SIG-M5 treated with dmso at 0.1 percent for 504 hours (cell line): ENCODE measurements around the gene ABCA12.

Experiments
- DNase-seq: peaks from one replicate; lab custom pipeline; 2025; ENCODE audit not compliant: unreplicated experiment; lab: John Stamatoyannopoulos, UW

The ABCA12 gene

DNA sequence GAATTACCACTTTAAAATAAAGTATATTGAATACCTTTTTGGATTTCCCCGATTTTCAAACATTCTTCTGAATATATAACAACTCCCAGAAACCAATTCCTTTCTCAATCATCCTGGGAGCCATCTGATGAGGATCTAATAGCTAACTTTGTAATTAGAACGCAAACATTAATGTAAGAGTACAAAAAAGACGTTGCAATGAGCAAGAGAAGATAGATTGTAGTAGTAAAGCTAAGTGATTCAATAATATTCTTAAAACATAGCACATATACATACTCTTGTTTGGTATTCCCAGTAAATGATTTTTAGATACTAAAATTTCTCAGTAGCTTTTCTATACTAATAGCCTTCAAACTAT lies 1.1 kb downstream of the ABCA12 start:
- no peak for DNase-seq

DNA sequence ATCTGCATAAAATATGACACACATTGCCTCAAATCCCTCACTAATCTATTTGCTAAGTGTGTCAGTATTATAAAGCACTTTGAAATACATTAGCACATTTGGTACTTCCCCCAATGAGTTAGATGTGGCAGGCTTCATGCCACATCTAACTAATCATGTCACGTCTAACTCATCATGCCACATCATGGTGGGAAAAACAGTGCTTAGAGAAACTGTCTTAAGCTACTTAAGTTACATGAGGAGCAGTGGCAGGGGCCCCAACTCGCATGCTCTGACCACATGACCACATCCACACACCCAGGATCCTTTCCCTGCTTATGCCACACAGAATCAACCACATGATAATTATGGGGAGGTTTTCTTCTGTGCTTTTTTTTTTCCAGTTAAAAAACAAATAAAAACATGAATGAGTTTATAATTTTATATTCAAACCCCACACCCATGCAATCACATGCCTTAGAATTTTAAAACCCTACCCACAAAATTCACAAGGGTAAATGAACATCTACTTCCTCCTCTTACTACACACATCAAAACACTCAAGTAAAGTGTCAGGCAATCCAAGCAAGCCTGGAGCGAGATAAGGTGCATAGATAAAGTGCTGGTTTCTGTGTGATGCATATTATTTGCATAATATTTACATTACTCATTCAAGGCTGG lies 1.6 kb downstream of the ABCA12 start:
- DNase-seq: peak; percentile 6

DNA sequence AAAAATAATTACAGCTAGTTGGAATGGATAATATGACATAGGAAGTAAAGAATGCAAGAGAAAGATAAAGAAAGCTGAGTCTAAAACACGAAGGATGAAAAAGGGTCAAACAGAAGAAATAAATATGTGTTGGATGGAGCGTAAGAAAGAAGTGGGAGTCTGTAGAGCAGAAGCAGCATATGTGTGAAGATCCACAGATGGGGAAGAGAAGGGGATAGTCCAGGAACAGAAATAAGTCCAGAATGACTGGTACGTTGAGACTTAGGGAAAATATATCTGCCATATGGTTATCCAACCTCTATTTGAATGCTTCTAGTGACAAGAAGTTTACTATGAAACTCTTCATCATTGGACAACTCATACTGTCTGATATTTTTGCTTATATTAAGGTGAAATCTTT lies 18.0 kb downstream of the ABCA12 start:
- DNase-seq: no peak

DNA sequence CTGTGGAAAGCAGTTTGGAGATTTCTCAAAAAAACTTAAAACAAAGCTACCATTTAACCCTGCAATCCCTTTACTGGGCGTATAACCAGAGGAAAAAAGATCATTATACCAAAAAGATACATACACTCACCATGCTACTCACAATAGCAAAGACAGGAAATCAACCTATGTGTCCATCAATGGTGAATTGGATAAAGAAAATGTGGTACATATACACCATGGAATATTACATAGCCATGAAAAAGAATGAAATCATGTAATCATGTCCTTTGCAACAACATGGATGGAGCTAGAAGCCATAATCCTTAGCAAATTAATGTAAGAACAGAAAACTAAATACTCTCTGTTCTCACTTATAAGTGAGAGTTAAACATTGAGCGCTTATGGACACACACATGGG lies 18.6 kb downstream of the ABCA12 start:
- DNase-seq: no peak

DNA sequence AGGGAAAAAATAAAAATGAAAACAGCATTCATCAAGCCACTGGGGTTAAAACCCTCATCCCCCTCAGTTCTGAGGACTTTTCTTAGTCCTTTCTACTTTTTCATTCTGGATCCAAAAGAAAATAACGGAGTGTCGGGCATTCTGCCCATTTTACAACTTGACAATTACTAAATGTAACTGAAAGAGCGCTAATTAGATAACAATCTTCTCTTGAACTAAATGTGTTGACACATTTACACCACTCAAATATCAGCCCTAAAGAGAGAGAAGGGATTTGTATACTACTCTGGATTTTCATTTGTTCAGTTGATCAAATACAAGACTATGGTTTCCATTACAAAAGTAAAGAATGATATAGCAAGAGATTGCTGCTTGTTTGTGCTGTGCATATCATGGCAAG lies 27.5 kb downstream of the ABCA12 start:
- DNase-seq: no peak

DNA sequence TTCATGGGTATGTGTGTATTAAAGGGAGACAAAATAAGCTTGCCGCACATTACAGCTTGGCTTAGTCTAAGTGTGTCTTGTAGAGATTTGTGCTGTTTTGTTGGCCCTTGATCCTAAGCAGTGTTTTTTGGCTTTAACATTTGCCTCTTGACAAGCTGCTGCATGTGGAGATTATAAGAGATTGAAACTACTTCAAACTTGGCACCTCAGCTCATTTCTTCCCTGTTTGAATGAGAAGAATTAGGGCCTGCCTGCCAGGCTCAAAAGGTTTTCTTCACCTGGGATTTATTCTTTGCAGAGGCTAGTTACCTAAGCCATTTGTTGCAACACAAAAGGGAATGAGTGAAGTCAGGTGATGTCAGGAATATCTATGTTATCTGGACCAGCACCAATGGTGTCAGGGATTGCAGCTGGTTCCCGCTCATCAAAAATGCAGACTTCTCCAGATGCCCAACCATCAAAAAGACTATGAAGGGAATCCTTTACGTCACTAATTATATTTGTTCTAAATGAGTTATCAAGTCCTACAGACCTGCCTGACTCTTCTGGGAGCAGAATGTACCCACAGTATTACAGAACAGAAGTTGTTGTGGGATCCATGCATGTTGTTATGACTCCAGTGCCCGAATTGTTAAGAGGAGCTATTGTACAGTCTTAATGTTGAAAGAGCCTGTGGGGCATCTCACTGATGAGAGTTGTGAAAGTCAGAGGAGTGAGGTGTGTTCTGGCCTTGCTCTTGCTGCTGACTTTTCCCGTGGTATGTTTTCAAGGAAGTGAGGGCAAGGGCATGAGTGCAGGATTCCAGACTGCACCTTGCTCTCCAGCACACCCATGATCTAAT lies 31.0 kb downstream of the ABCA12 start:
- DNase-seq: no peak

DNA sequence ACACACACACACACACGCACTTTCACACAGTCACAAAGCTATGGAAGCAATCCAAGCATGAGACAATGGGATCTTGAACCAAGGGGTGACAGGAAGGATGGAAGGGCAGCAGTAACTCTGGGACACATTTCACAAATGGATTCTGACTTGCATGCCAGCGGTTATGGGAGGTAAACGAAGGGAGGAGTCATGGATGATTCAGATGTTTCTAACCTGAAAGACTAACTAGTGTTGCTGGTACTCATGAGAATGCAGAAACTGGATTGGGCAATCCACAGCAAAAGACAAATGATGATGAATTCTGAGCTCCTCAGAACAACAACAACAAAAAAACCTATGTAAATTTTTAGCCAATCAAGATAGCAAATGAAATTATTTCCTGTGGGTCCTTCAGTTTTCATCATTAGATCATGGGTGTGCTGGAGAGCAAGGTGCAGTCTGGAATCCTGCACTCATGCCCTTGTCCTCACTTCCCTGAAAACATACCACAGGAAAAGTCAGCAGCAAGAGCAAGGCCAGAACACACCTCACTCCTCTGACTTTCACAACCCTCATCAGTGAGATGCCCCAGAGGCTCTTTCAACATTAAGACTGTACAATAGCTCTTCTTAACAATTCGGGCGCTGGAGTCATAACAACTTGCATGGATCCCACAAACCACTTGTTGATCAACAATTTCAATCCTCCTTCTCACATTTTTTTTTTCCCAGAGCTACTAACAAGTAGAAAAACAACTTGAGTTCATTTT lies 32.6 kb downstream of the ABCA12 start:
- no peak for DNase-seq

DNA sequence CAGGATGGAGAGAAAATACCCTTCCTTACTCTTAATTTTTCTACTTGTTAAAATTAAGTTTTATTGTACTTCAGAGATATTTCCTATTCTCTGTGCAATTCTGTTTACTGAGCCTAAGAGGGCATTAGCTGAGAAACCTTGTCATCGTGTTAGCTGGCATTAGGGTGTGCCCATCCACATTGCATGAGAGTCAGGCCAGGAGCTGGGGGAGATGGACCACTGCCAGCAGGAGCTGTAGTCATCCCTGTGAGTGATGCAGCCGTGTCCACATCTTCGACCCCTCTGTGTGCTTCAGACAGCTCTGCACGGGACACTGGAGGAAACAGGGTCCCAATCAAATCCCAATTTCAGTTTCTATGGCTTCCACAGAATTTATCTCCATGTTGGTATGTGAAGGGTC lies 34.2 kb downstream of the ABCA12 start:
- DNase-seq: no peak

DNA sequence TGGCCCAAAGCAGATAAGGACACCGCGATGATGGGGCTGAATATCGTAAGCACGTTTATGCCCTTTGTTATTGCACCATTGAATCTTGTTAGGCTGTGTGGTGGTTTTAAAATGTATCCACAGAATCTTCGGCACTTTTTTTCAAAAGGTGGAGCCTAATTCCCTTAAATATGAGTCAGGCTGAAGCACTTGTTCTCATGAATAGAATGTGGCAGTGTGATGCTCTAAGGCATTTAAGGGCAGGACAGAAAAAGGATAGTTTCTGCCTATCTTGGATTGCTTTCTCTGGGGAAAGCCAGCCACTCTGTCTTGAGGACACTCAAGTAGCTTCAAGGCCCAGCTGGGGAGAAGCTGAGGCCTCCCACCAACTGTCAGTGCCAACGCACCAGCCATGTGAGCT lies 39.6 kb downstream of the ABCA12 start:
- DNase-seq: no peak

DNA sequence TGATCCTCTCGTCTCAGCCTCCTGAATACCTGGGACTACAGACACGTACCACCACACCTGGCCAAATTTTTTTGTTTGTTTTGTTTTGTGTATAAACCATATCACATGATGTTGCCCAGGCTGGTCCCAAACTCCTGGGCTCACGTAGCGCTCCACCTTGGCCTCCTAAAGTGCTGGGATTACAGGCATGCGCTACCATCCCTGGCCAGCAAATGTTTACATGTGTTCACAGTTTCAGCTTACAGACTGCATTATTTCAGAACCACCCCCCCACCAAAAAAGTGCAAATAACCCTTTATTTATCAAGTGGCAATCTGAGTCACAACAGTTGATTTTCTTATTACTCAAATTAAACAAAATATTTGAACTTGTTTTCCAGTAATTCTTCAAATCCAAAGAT lies 54.3 kb downstream of the ABCA12 start:
- DNase-seq: no peak

DNA sequence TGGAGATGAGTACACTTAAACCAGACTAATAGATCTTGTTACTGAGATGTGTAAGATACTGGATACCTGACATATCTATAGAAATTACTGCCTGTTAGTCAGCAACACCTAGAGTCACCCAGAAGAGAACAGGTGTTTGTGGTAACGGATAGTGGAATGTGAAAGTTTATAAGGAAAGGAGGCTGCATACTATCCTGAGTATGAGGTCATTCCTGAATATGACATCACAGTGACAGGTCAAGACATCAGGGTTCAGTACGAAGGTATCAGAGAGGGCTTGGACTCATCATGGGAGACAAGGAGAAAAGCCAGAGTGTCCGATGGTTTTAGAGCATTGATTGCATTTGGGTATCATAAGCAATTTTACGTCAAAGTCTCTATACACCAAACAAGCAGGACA lies 55.3 kb downstream of the ABCA12 start:
- no peak for DNase-seq

DNA sequence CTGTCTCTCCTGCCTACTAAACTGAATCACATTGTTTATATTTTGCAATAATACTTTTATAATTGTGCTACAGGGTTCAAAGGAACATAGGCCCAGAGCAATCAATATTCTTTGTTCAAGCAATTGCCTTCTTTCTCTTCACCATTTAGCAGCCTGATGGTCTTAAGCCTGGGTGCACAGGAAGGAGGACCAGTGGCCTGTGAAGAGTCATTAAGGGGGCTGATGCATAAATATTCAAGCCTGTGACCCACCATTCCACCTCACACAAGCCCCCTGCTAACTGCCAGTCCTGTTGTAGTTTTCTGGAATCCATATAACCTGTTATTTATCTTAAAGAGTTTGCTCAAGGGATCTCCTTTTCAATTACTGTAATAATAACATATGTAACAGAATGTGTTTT lies 56.0 kb downstream of the ABCA12 start:
- no peak for DNase-seq

DNA sequence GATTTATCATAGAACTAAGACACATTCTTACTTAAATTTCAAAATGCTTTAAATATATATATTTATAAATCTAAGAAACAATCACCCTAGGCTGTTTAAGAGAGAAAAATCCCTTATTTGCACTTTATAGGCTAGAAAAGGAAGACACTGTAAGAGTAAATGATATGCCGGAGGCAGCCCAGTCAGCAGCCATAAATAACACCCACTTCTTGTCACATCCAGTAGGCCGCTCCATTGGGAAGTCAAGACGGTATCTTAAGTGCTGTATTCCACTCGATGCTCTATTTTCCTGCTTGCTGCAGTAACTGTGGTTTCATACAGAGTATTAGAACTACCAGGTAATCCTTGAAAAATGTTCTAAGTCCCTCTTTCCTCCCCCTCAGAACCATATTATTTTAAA lies 57.9 kb downstream of the ABCA12 start:
- no peak for DNase-seq

DNA sequence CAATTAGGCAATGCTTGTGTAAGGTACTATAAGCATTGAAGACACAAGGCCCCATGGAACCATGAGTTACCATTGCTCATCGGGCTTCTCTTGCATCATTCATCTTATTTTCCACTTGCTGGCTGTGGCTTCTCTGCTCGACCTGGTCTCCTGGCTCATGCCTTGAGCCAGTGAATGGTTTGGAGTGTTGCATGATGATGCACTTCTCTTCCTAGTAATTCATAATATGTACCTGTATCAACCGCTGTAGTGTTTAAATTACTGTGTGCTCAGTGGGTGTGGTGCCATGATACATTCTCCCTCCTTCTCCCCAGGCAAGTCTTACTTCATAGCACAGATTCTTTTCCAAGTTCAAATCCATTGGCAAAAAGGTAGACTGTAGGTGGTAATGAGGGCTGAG lies 66.8 kb downstream of the ABCA12 start:
- peak; percentile 14 for DNase-seq

DNA sequence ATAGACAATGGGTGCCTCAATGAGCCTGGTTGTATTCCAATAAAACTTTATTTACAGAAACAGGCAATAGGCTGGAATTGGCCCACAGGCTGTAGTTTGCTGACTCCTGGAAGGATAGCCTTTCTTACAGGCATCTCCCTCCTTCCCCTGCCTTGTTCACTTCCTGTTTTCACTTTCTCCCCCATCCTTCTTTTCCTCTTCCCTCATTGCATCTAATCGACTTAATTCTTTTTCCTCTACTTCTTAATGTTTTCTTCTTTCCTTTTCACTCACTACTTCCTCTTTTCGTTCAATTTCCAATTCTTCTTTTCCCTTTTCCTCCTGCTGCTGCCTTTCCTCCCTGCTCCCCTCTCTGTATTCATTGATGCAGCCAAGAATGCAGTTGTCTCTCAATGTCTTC lies 70.0 kb downstream of the ABCA12 start:
- peak; percentile 3 for DNase-seq

DNA sequence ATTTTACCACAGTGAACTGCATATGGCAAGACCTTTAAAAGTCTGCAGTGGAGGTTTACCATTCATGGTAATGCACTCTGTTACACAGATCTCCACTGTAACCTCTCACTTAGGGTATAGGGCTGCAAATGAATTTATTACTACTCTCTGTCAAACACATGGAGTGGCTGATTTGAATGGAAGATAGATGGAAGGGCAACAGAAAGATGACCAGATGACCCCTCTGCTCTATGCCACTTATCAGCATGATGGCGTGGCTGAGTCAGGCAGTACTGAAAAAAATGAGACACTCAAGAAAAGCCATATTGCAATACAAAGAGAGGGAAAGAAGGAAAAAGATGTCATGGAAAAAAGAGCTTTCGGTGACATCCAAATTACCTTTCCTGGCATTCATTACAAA lies 72.3 kb downstream of the ABCA12 start:
- DNase-seq: no peak

DNA sequence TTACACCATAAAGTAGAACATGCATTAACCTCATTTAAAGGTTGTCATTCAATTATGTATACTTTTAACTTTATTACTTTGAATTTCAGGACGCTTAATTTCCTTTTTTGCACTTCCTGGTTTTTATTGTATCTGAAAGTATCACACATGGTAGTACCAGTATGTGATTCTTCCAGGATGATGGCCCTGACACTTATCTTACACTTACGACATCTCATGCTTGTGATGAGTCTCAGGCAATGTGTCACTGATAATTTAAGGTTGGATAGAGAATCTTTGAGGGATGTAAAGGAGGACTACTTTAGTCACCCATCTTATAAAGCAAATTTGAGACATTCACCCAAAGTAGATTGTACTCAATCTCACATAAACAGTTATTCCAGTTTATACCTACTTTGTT lies 74.9 kb downstream of the ABCA12 start:
- no peak for DNase-seq

DNA sequence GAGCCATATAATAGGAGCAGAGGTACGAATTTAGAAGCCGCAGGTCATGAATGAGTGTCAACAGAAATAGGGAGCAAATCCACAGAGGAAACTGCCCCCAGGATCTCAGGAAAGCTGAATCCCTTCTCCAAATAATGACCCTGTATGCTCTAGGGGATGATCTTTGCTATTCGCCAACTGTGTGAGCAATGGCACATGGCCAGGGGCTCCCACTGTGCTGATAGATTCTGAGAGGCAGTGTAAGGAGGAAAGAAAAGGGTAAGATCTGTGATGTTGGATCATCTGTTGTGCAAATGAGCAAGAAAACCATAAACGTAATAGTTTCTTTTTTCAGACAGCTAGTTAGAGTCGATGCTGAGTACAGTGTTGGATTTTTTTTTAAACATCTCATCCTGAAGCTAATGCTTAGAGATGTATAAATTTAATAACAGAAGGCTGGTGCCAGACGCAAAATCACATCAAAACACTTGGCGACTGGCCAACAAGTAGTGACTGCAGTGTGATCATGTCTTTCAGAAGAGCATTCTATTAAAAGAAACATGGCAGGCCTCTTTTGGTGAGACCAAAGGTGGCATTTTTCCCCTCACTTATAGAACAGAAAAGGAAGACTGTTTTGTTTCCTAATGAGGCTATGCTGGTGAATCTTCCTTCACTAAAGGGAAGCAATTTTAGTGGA lies 77.4 kb downstream of the ABCA12 start:
- no peak for DNase-seq

DNA sequence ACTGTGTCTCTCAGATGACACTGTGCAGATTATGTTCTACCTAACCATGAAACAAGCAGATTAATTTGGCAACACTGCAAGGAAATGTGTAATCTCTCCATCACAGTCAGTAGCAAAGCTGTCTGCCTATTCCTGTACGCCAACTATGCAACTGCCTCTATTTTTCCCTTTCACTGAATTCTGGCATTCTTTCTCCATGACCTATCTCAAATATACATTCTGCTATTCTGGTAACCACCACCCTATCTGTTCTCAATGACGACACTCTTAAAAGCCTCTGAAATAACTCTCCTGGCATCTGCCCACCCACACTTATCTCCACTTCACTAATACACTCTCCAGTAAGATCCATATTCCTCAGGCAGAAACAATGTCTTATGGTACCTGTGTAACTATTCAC lies 78.7 kb downstream of the ABCA12 start:
- DNase-seq: no peak

DNA sequence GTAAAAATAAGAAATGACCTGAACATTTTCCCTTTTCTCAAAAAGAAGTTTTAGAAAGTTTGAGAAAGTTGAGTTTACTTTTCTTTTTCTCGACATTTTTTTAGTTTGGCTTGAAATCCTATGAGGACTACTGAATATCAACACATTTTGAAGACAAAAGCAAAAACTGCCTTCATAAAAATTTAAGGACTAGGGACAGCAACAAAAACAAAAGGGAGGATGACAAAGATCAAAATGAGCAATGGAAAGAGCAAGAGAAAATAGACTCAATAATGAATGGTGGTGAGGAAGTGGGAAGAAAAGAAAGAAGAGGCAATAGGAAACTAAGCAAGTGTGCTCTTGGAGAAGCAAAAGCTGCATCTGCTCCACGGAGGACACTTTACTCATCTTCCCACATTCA lies 82.5 kb downstream of the ABCA12 start:
- no peak for DNase-seq

DNA sequence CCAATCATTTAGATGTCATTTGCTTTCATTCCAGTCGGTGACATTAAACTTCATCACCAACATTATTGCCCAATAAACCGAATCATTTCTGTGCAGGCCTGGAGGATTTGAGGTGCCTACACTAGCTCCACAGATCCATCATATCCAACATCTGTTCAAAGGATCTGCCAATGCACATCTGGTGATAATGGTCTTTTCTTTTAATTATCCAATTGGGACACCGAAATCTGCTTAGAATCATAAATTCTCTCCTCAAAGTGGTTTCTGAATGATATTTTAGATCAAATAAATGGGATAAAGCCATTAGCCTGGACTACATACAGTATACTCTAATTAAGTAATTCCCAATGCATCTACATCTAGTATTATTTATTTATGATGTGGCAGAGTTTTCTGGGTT lies 85.6 kb downstream of the ABCA12 start:
- no peak for DNase-seq

DNA sequence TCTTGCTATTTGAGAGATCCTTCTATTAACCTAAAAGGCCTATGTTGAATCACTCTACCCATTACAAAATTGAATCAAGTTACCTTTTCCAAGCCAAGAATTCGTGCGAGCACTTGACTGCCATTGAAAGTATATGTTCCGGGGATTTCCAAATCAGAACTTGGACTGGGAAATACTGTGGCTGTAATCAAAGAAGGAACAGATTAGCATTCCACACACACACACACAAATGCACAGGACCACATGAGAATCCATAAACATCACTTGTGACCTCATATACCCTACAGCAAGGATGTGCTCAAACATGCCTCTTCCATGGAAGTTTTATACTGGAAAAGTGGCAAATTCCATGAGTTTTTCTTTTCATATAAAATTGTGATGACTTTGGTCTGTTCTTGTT lies 86.0 kb downstream of the ABCA12 start:
- DNase-seq: no peak
